HG03378 (cell line): ENCODE data around the gene WDFY3.
"Not testable (repeated sequence)": the region's sequence is repeated elsewhere in the genome, so short reads cannot be mapped to it uniquely, and the experiment has no call there.

ENCODE experiments used
- ATAC-seq: cut with Tn5 transposase; IDR thresholded peaks from one replicate; pipeline ENCODE4 v1.9.1; 2021; ENCODE audit warnings: mild to moderate bottlenecking, moderate library complexity; ENCODE audit not compliant: unreplicated experiment

The WDFY3 gene

GRCh38 chr4:84857296-84857695, 109.2 kb downstream of the WDFY3 start:
- no peak for ATAC-seq

GRCh38 chr4:84856468-84857049, 109.9 kb downstream of the WDFY3 start:
- ATAC-seq, result no peak

- no peak for ATAC-seq
Observed at GRCh38 chr4:84855774-84856173, 110.7 kb downstream of the WDFY3 start.

GRCh38 chr4:84852081-84852480, 114.4 kb downstream of the WDFY3 start:
- no peak for ATAC-seq

GRCh38 chr4:84849051-84849640, 117.3 kb downstream of the WDFY3 start:
- no peak for ATAC-seq

- ATAC-seq, result no peak
Observed at GRCh38 chr4:84848432-84848831, 118.1 kb downstream of the WDFY3 start.

- ATAC-seq, result no peak
Observed at GRCh38 chr4:84847978-84848377, 118.5 kb downstream of the WDFY3 start.

- ATAC-seq, result no peak
Observed at GRCh38 chr4:84846985-84847384, 119.5 kb downstream of the WDFY3 start.

GRCh38 chr4:84841435-84841834, 125.1 kb downstream of the WDFY3 start:
- no peak for ATAC-seq

- ATAC-seq, result no peak
Observed at GRCh38 chr4:84837751-84838150, 128.7 kb downstream of the WDFY3 start.

GRCh38 chr4:84829633-84830032, 136.9 kb downstream of the WDFY3 start:
- not testable (repeated sequence) for ATAC-seq

GRCh38 chr4:84826681-84827080, 139.8 kb downstream of the WDFY3 start:
- no peak for ATAC-seq

GRCh38 chr4:84825701-84826341, 140.7 kb downstream of the WDFY3 start:
- ATAC-seq, result no peak

GRCh38 chr4:84821064-84821463, 145.4 kb downstream of the WDFY3 start:
- no peak for ATAC-seq

- ATAC-seq, result no peak
Observed at GRCh38 chr4:84814094-84814750, 152.3 kb downstream of the WDFY3 start.

GRCh38 chr4:84809946-84810345, 156.5 kb downstream of the WDFY3 start:
- no peak for ATAC-seq

- no peak for ATAC-seq
Observed at GRCh38 chr4:84808332-84808731, 158.2 kb downstream of the WDFY3 start.

- ATAC-seq, result not testable (repeated sequence)
Observed at GRCh38 chr4:84806541-84806940, 159.9 kb downstream of the WDFY3 start.

GRCh38 chr4:84804136-84804535, 162.4 kb downstream of the WDFY3 start:
- ATAC-seq, result no peak

GRCh38 chr4:84803720-84804119, 162.8 kb downstream of the WDFY3 start:
- no peak for ATAC-seq

GRCh38 chr4:84803116-84803515, 163.4 kb downstream of the WDFY3 start:
- ATAC-seq, result no peak

- no peak for ATAC-seq
Observed at GRCh38 chr4:84800256-84800655, 166.2 kb downstream of the WDFY3 start.
